Common myeloid progenitor, CD34-positive (primary cell): ENCODE results near the gene ITPRIP.
A peak's percentile ranks its signal among the peaks of the same experiment; 100 is the strongest.

Experiments used
- CTCF ChIA-PET: fragments of 350-600 bp; sonication (Branson Sonifier 250); formaldehyde crosslinking; loops from one replicate; lab custom pipeline; 2021; ENCODE audit warnings: antibody characterized with exemption; lab: Charles Lee
- POLR2A ChIA-PET: fragments of 350-600 bp; sonication (Branson Sonifier 250); formaldehyde crosslinking; loops from one replicate; lab custom pipeline; 2021; ENCODE audit warnings: antibody characterized with exemption; lab: Charles Lee
- DNase-seq, 3 donors: peaks; one replicate each; pipeline versions ENCODE4 v3.0.0 to v3.0.0-alpha.2; 2013
- H3K27ac ChIP-seq, 2 experiments: 1 replicate in 1 of 2; 2 replicates in 1 of 2; pipeline ENCODE4 v1.7.0; 2013; ENCODE audit warnings: inconsistent platforms in 2 of 2, low read length in 2 of 2, mild to moderate bottlenecking in 2 of 2, low read depth in 1 of 2, moderate library complexity in 1 of 2; ENCODE audit not compliant: severe bottlenecking in 2 of 2, insufficient read depth in 1 of 2, poor library complexity in 1 of 2
- H3K27me3 ChIP-seq, 5 experiments: replicated peaks in 2 of 5; 1 replicate in 3 of 5; 2 replicates in 2 of 5; pipeline versions ENCODE4 v1.6.1 to v1.7.0; 2013; ENCODE audit warnings: low read length in 4 of 5, mild to moderate bottlenecking in 2 of 5, moderate library complexity in 2 of 5, inconsistent platforms in 1 of 5; ENCODE audit not compliant: insufficient read depth in 5 of 5, control insufficient read depth in 4 of 5
- H3K36me3 ChIP-seq, 4 experiments: 1 replicate in 2 of 4; 2 replicates in 2 of 4; pipeline versions ENCODE4 v1.6.1 to v1.7.0; 2013; ENCODE audit warnings: low read length in 3 of 4, control low read depth in 1 of 4, mild to moderate bottlenecking in 1 of 4; ENCODE audit not compliant: control insufficient read depth in 4 of 4, insufficient read depth in 4 of 4
- H3K4me1 ChIP-seq, 4 experiments: 1 replicate in 3 of 4; 2 replicates in 1 of 4; pipeline versions ENCODE4 v1.6.1 to v1.7.1; 2013; ENCODE audit warnings: low read length in 3 of 4, mild to moderate bottlenecking in 3 of 4, control low read depth in 1 of 4, inconsistent platforms in 1 of 4, moderate library complexity in 1 of 4; ENCODE audit not compliant: control insufficient read depth in 4 of 4, insufficient read depth in 4 of 4; ENCODE audit errors: control extremely low read depth in 1 of 4
- H3K4me3 ChIP-seq, 7 experiments: 1 replicate in 4 of 7; 2 replicates in 3 of 7; pipeline versions ENCODE4 v1.5.1 to v1.7.0; 2013; ENCODE audit warnings: mild to moderate bottlenecking in 7 of 7, low read length in 6 of 7, moderate library complexity in 6 of 7, inconsistent platforms in 2 of 7, low read depth in 2 of 7, control low read depth in 1 of 7; ENCODE audit not compliant: insufficient read depth in 4 of 7, control insufficient read depth in 1 of 7; ENCODE audit errors: extremely low read depth in 1 of 7
- H3K9me3 ChIP-seq, 5 experiments: 1 replicate in 4 of 5; 2 replicates in 1 of 5; pipeline versions ENCODE4 v1.6.1 to v1.7.1; 2013; ENCODE audit warnings: low read length in 4 of 5, mild to moderate bottlenecking in 2 of 5, inconsistent platforms in 1 of 5, low read depth in 1 of 5, moderate library complexity in 1 of 5; ENCODE audit not compliant: control insufficient read depth in 4 of 5, insufficient read depth in 2 of 5; ENCODE audit errors: control extremely low read depth in 1 of 5
- WGBS: methylation state at CpG from one replicate; pipeline ENCODE4 v1.1.5; 2013; ENCODE audit not compliant: insufficient coverage; 5-methylcytosine and 5-hydroxymethylcytosine counted together

Gene ITPRIP

GRCh38 chr10:104323085-104323484 is 15.2 kb downstream of the ITPRIP start:
- H3K27me3 ChIP-seq, result no peaks in the 10 kb centered on the region
- POLR2A ChIA-PET, result no interaction called here
- peaks cover 0 to 14% (median 0%) of the 10 kb centered on the region in 4 experiments for H3K36me3 ChIP-seq
- CTCF ChIA-PET, result interaction anchor here (1.0 to 1.6 kb wide), 5 partner anchors 9 to 28 kb away, joined by 3 to 8 read pairs (median 4); no protein-coding TSS in a partner anchor
- DNase-seq, result no peak
- peaks cover 15 to 94% (median 85%) of the 10 kb centered on the region in 4 experiments for H3K4me1 ChIP-seq
- H3K4me3 ChIP-seq, result no peak overlapping the region
- no peaks in the 10 kb centered on the region for H3K9me3 ChIP-seq
- no peak overlapping the region for H3K27ac ChIP-seq
- 100% methylated on average over 1 of the region's 1 CpG for WGBS

DNA sequence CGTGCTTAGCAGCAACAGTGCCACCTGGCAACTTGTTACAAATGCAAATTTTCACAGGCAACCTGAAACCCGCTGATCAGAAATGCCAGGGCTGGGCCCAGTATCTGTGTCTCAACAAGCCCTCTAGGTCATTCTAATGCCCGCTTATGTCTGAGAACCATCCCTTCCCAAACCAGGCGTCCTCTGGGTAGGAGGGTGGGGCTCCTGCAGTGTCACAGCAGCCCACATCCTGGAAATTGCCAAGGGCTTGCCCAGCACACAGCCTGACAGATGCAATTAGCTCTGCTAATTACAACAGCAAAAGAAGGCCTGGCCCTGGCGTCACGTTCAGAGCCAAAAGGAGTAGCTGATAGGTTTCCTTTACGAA is 15.9 kb downstream of the ITPRIP start:
- WGBS, result 77% methylated on average over 7 of the region's 7 CpGs
- Histone ChIP-seq H3K9me3 (no peaks in the 10 kb centered on the region), H3K27ac (no peak overlapping the region), H3K36me3 (peaks cover 0 to 20% (median 3%) of the 10 kb centered on the region in 4 experiments), H3K27me3 (no peaks in the 10 kb centered on the region), H3K4me1 (peaks cover 14 to 88% (median 78%) of the 10 kb centered on the region in 4 experiments), H3K4me3 (no peak overlapping the region)
- POLR2A ChIA-PET, result interaction anchor here (0.7 kb wide), 1 partner anchor 8 kb away, joined by 3 read pairs; no protein-coding TSS in a partner anchor
- no peak for DNase-seq
- CTCF ChIA-PET, result interaction anchor here (1.0 to 1.8 kb wide), 8 partner anchors 8 to 31 kb away, joined by 3 to 12 read pairs (median 6); partner anchors contain the start of gene ITPRIP

GRCh38 chr10:104321725-104322415 is 16.4 kb downstream of the ITPRIP start:
- CTCF ChIA-PET, result interaction anchor here (1.0 to 2.1 kb wide), 12 partner anchors 8 to 48 kb away, joined by 3 to 12 read pairs (median 6); partner anchors contain the start of gene ITPRIP

DNA sequence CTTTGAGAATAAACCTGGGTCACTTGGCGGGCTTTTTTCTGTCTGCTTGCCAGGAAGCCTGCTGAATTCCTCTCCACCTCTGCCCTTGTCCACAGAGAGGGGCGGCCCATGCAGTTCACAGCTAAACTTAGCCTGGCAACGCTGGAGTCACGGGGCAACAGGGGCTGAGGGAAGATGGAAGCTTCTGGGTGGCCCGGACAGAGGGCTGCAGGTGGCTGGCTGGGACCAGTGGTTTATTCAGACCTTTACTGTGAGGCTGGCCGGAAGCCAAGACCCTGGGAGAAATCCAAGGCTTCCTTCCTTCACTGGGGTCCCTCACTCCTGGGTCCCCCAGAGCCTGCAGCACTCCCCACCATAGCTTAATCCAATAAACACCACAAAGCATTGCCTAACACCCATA is 17.0 kb downstream of the ITPRIP start:
- H3K4me1 ChIP-seq, result peaks cover 14 to 76% (median 66%) of the 10 kb centered on the region in 4 experiments
- WGBS, result 94% methylated on average over 5 of the region's 6 CpGs
- peaks cover 0 to 23% (median 3%) of the 10 kb centered on the region in 4 experiments for H3K36me3 ChIP-seq
- no peaks in the 10 kb centered on the region for H3K9me3 ChIP-seq
- H3K27me3 ChIP-seq, result no peaks in the 10 kb centered on the region
- H3K27ac ChIP-seq, result no peak overlapping the region
- POLR2A ChIA-PET, result no interaction called here
- CTCF ChIA-PET, result interaction anchor here (0.9 to 2.1 kb wide), 9 partner anchors 9 to 47 kb away, joined by 3 to 12 read pairs (median 7); no protein-coding TSS in a partner anchor
- H3K4me3 ChIP-seq, result no peak overlapping the region
- no peak for DNase-seq

More at GRCh38 chr10:104321725-104322415, 16.4 kb downstream of the ITPRIP start:
- no peak overlapping the region for H3K4me3 ChIP-seq
- H3K4me1 ChIP-seq, result peaks cover 14 to 82% (median 73%) of the 10 kb centered on the region in 4 experiments
- no peaks in the 10 kb centered on the region for H3K9me3 ChIP-seq
- no peak for DNase-seq
- H3K27me3 ChIP-seq, result no peaks in the 10 kb centered on the region
- POLR2A ChIA-PET, result interaction anchor here (0.7 kb wide), 1 partner anchor 8 kb away, joined by 3 read pairs; no protein-coding TSS in a partner anchor
- peaks cover 0 to 22% (median 3%) of the 10 kb centered on the region in 4 experiments for H3K36me3 ChIP-seq
- 69% methylated on average over 8 of the region's 8 CpGs for WGBS
- H3K27ac ChIP-seq, result no peak overlapping the region

- Histone ChIP-seq H3K4me1 (peaks cover 10 to 54% (median 45%) of the 10 kb centered on the region in 4 experiments), H3K9me3 (no peaks in the 10 kb centered on the region), H3K4me3 (no peak overlapping the region), H3K27me3 (no peaks in the 10 kb centered on the region), H3K27ac (no peak overlapping the region), H3K36me3 (peaks cover 0 to 44% (median 20%) of the 10 kb centered on the region in 4 experiments)
- CTCF ChIA-PET, result interaction anchor here (0.8 to 3.2 kb wide), 5 partner anchors 13 to 27 kb away, joined by 3 to 9 read pairs (median 4); partner anchors contain the start of gene ITPRIP
- POLR2A ChIA-PET, result no interaction called here
- 81% methylated on average over 17 of the region's 19 CpGs for whole genome bisulfite sequencing
- DNase-seq, result peak in 1 of 3 donors; percentile 53
These were observed 19.2 kb downstream of the ITPRIP start for GRCh38 chr10:104318810-104319741.

DNA sequence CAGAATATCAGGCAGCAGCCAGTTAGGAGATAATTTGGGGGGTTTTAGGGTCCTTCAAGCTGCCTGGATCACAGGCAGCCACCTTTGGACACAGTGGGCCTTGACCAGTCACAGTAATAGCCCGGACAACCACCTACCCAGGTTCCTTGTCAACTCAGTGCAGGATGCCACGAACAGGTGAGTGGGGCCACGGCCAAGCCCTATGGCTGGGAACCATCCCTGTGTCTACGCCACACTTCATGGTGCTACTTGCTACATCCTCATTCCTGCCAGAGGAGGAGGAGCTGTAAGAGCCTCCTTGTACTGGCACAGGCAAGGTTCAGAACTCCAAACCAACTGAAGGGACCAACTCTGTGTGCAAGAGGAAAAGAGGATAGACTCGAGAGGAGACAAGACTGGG is 19.9 kb downstream of the ITPRIP start:
- Histone ChIP-seq H3K36me3 (peaks cover 4 to 49% (median 27%) of the 10 kb centered on the region in 4 experiments), H3K27me3 (no peaks in the 10 kb centered on the region), H3K4me3 (no peak overlapping the region), H3K27ac (no peak overlapping the region), H3K4me1 (peaks cover 8 to 47% (median 37%) of the 10 kb centered on the region in 4 experiments), H3K9me3 (no peaks in the 10 kb centered on the region)
- CTCF ChIA-PET, result interaction anchor here (0.8 to 3.2 kb wide), 6 partner anchors 12 to 44 kb away, joined by 3 to 12 read pairs (median 4); partner anchors contain the start of gene ITPRIP
- no peak for DNase-seq
- 93% methylated on average over 3 of the region's 5 CpGs for WGBS
- POLR2A ChIA-PET, result no interaction called here
